SJSA1 (cell line): ENCODE results near the gene RNGTT. TPM values are rescaled to one million over a fixed set of nuclear protein-coding genes. Genes with fewer than 3 reads are reported as not detected.
A peak's percentile ranks its signal among the peaks of the same experiment; 100 is the strongest.

Source experiments
- DNase-seq, 2 experiments: peaks; one replicate each; pipeline ENCODE4 v3.0.0-alpha.2; 2015 to 2020; ENCODE audit warnings: low spot score in 2 of 2, low read depth in 1 of 2
- H3K27ac ChIP-seq: fragments of 250-450 bp; sonication (Bioruptor Pico); 2 replicates; pipeline ENCODE4 v1.5.1; 2020; ENCODE audit warnings: mild to moderate bottlenecking, moderate library complexity
- H3K27me3 ChIP-seq: fragments of 250-450 bp; sonication (Bioruptor Pico); replicated peaks from 2 replicates; pipeline ENCODE4 v1.5.1; 2020; ENCODE audit warnings: mild to moderate bottlenecking, moderate library complexity
- H3K36me3 ChIP-seq: fragments of 250-450 bp; sonication (Bioruptor Pico); 2 replicates; pipeline ENCODE4 v1.5.1; 2020; ENCODE audit warnings: mild to moderate bottlenecking
- H3K4me1 ChIP-seq: fragments of 250-450 bp; sonication (Bioruptor Pico); replicated peaks from 2 replicates; pipeline ENCODE4 v1.6.1; 2021; ENCODE audit warnings: mild to moderate bottlenecking
- H3K4me3 ChIP-seq: fragments of 250-450 bp; sonication (Bioruptor Pico); 2 replicates; pipeline ENCODE4 v1.5.1; 2020; ENCODE audit warnings: mild to moderate bottlenecking
- H3K9me3 ChIP-seq: fragments of 250-450 bp; sonication (Bioruptor Pico); replicated peaks from 2 replicates; pipeline ENCODE4 v1.5.1; 2020; ENCODE audit warnings: mild to moderate bottlenecking
- total RNA-seq: library from RNA; depleted of rRNA; stranded (reverse); fragments of >200 nt; shearing (Covaris generic); gene quantifications from 2 replicates; pipeline ENCODE4 v1.2.3, GENCODE V29; 2014

RNGTT gene
- total RNA-seq, 1 experiment from 2014 or later, result 40.6 TPM

- H3K4me1 ChIP-seq, result 0 out of 2 replicates have a peak, but pooled peaks cover 2% of the 10 kb centered on the region
- no peaks in the 10 kb centered on the region for H3K9me3 ChIP-seq
- no peaks in the 10 kb centered on the region for H3K36me3 ChIP-seq
- no peak for DNase-seq
- no peak overlapping the region for H3K4me3 ChIP-seq
- no peak overlapping the region for H3K27ac ChIP-seq
- H3K27me3 ChIP-seq, result no peaks in the 10 kb centered on the region
These were observed 325.5 kb downstream of the RNGTT start for GRCh38 chr6:88637761-88638545.

GRCh38 chr6:88636871-88637270 is 326.5 kb downstream of the RNGTT start:
- H3K4me1 ChIP-seq, result 0 out of 2 replicates have a peak, but pooled peaks cover 2% of the 10 kb centered on the region
- no peak for DNase-seq
- H3K36me3 ChIP-seq, result no peaks in the 10 kb centered on the region
- H3K27me3 ChIP-seq, result no peaks in the 10 kb centered on the region
- no peaks in the 10 kb centered on the region for H3K9me3 ChIP-seq
- no peak overlapping the region for H3K4me3 ChIP-seq
- H3K27ac ChIP-seq, result no peak overlapping the region

- DNase-seq, result no peak
- Histone ChIP-seq H3K4me1 (no peaks in the 10 kb centered on the region), H3K4me3 (no peak overlapping the region), H3K36me3 (no peaks in the 10 kb centered on the region), H3K27ac (no peak overlapping the region), H3K27me3 (no peaks in the 10 kb centered on the region), H3K9me3 (no peaks in the 10 kb centered on the region)
These were observed 329.6 kb downstream of the RNGTT start for GRCh38 chr6:88633782-88634181.

GRCh38 chr6:88631830-88632229 is 331.6 kb downstream of the RNGTT start:
- no peaks in the 10 kb centered on the region; the same call in 1 of the 2 replicates for H3K27me3 ChIP-seq
- H3K36me3 ChIP-seq, result no peaks in the 10 kb centered on the region
- no peak overlapping the region for H3K4me3 ChIP-seq
- no peaks in the 10 kb centered on the region for H3K4me1 ChIP-seq
- DNase-seq, result no peak
- H3K27ac ChIP-seq, result no peak overlapping the region
- no peaks in the 10 kb centered on the region for H3K9me3 ChIP-seq

- H3K9me3 ChIP-seq, result no peaks in the 10 kb centered on the region
- DNase-seq, result no peak
These were observed 333.5 kb downstream of the RNGTT start for GRCh38 chr6:88629838-88630494.

GRCh38 chr6:88626460-88626859 is 337.0 kb downstream of the RNGTT start:
- Histone ChIP-seq H3K27ac (no peak overlapping the region), H3K4me3 (no peak overlapping the region), H3K4me1 (no peaks in the 10 kb centered on the region), H3K27me3 (no peaks in the 10 kb centered on the region; the same call in 1 of the 2 replicates), H3K9me3 (no peaks in the 10 kb centered on the region), H3K36me3 (no peaks in the 10 kb centered on the region)
- no peak for DNase-seq

More at GRCh38 chr6:88629838-88630494, 333.5 kb downstream of the RNGTT start:
- no peaks in the 10 kb centered on the region; the same call in 1 of the 2 replicates for H3K27me3 ChIP-seq
- no peak overlapping the region for H3K27ac ChIP-seq
- no peaks in the 10 kb centered on the region for H3K36me3 ChIP-seq
- no peaks in the 10 kb centered on the region for H3K4me1 ChIP-seq
- H3K4me3 ChIP-seq, result no peak overlapping the region

- no peaks in the 10 kb centered on the region for H3K36me3 ChIP-seq
- H3K9me3 ChIP-seq, result no peaks in the 10 kb centered on the region
- H3K27ac ChIP-seq, result no peak overlapping the region
- H3K4me1 ChIP-seq, result no peaks in the 10 kb centered on the region
- DNase-seq, result peak in 1 of 2 experiments; percentile 3
- H3K27me3 ChIP-seq, result no peaks in the 10 kb centered on the region; the same call in 1 of the 2 replicates
- no peak overlapping the region for H3K4me3 ChIP-seq
These were observed 339.9 kb downstream of the RNGTT start for GRCh38 chr6:88623531-88623930.

GRCh38 chr6:88619951-88620350 is 343.5 kb downstream of the RNGTT start:
- Histone ChIP-seq H3K27ac (no peak overlapping the region), H3K27me3 (no peaks in the 10 kb centered on the region), H3K36me3 (no peaks in the 10 kb centered on the region), H3K4me1 (no peaks in the 10 kb centered on the region), H3K9me3 (no peaks in the 10 kb centered on the region), H3K4me3 (no peak overlapping the region)
- DNase-seq, result no peak

GRCh38 chr6:88616380-88616779 is 347.0 kb downstream of the RNGTT start:
- H3K9me3 ChIP-seq, result no peaks in the 10 kb centered on the region
- no peaks in the 10 kb centered on the region for H3K27me3 ChIP-seq
- H3K4me1 ChIP-seq, result no peaks in the 10 kb centered on the region
- H3K4me3 ChIP-seq, result no peak overlapping the region
- H3K27ac ChIP-seq, result no peak overlapping the region
- H3K36me3 ChIP-seq, result no peaks in the 10 kb centered on the region
- DNase-seq, result no peak

- Histone ChIP-seq H3K4me3 (no peak overlapping the region), H3K4me1 (no peaks in the 10 kb centered on the region), H3K27ac (no peak overlapping the region), H3K36me3 (no peaks in the 10 kb centered on the region), H3K9me3 (no peaks in the 10 kb centered on the region), H3K27me3 (no peaks in the 10 kb centered on the region)
- no peak for DNase-seq
These were observed 349.0 kb downstream of the RNGTT start for GRCh38 chr6:88614316-88614877.

GRCh38 chr6:88612631-88613030 is 350.8 kb downstream of the RNGTT start:
- H3K27ac ChIP-seq, result no peak overlapping the region

GRCh38 chr6:88611721-88612120 is 351.7 kb downstream of the RNGTT start:
- Histone ChIP-seq H3K9me3 (no peaks in the 10 kb centered on the region), H3K36me3 (no peaks in the 10 kb centered on the region), H3K4me1 (no peaks in the 10 kb centered on the region), H3K4me3 (no peak overlapping the region), H3K27me3 (no peaks in the 10 kb centered on the region), H3K27ac (no peak overlapping the region)
- no peak for DNase-seq

More at GRCh38 chr6:88612631-88613030, 350.8 kb downstream of the RNGTT start:
- H3K4me1 ChIP-seq, result no peaks in the 10 kb centered on the region
- no peak overlapping the region for H3K4me3 ChIP-seq
- no peaks in the 10 kb centered on the region for H3K9me3 ChIP-seq
- no peaks in the 10 kb centered on the region for H3K27me3 ChIP-seq
- DNase-seq, result no peak
- no peaks in the 10 kb centered on the region for H3K36me3 ChIP-seq

- no peak overlapping the region for H3K27ac ChIP-seq
- H3K27me3 ChIP-seq, result no peaks in the 10 kb centered on the region
- no peak for DNase-seq
- H3K9me3 ChIP-seq, result no peaks in the 10 kb centered on the region
- H3K4me1 ChIP-seq, result no peaks in the 10 kb centered on the region
- no peak overlapping the region for H3K4me3 ChIP-seq
- H3K36me3 ChIP-seq, result no peaks in the 10 kb centered on the region
These were observed 353.4 kb downstream of the RNGTT start for GRCh38 chr6:88609983-88610382.

GRCh38 chr6:88605271-88605670 is 358.1 kb downstream of the RNGTT start:
- Histone ChIP-seq H3K4me3 (no peak overlapping the region), H3K36me3 (no peaks in the 10 kb centered on the region), H3K27ac (no peak overlapping the region), H3K9me3 (no peaks in the 10 kb centered on the region), H3K4me1 (no peaks in the 10 kb centered on the region), H3K27me3 (no peaks in the 10 kb centered on the region)
- DNase-seq, result no peak
